ENCODE results near the gene VPS26A. TPM values are rescaled to one million over a fixed set of nuclear protein-coding genes. Genes with fewer than 3 reads are reported as not detected.

The VPS26A gene
- total RNA-seq, 2 donors from 2014 or later, result 29.5 to 46.3 TPM

- Histone ChIP-seq H3K27me3 (replicated peaks; ENCODE audit: insufficient read depth) (no peaks in the 10 kb centered on the region), H3K36me3 (no peaks in the 10 kb centered on the region), H3K9me3 (no peaks in the 10 kb centered on the region), H3K4me1 (ENCODE audit: control insufficient read depth in 1 of 2, low read depth in 2 of 2) (no peaks in the 10 kb centered on the region), H3K27ac (no peak overlapping the region), H3K4me3 (no peak overlapping the region)
- TF ChIP-seq, protein P1, sequence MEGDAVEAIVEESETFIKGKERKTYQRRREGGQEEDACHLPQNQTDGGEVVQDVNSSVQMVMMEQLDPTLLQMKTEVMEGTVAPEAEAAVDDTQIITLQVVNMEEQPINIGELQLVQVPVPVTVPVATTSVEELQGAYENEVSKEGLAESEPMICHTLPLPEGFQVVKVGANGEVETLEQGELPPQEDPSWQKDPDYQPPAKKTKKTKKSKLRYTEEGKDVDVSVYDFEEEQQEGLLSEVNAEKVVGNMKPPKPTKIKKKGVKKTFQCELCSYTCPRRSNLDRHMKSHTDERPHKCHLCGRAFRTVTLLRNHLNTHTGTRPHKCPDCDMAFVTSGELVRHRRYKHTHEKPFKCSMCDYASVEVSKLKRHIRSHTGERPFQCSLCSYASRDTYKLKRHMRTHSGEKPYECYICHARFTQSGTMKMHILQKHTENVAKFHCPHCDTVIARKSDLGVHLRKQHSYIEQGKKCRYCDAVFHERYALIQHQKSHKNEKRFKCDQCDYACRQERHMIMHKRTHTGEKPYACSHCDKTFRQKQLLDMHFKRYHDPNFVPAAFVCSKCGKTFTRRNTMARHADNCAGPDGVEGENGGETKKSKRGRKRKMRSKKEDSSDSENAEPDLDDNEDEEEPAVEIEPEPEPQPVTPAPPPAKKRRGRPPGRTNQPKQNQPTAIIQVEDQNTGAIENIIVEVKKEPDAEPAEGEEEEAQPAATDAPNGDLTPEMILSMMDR (IDR thresholded peaks at IDR 0.05), result no peak
- DNase-seq (ENCODE audit: low spot score) (no peak), ATAC-seq (ENCODE audit: insufficient number of reproducible peaks, low FRiP score, low read depth) (no peak)
Observed at GRCh38 chr10:69217119-69217754, 93.3 kb downstream of the VPS26A start.

DNA sequence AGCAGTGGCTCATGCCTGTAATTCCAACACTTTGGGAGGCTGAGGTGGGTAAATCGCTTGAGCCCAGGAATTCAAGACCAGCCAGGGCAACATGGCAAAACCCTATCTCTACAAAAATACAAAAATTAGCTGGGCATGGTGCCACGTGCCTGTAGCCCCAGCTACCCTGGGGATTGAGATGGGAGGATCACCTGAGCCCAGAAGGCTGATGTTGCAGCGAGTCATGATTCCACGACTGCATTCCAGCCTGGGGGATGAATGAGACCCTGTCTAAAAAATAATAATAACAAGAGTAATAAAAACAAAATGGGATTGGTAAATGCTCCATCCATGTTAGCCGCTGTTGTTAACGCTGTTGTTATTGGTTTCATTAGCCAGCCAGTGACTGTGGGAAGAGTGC, 94.9 kb downstream of the VPS26A start:
- TF ChIP-seq, protein P1 (IDR thresholded peaks at IDR 0.05), result no peak
- no peaks in the 10 kb centered on the region for H3K9me3 ChIP-seq
- no peaks in the 10 kb centered on the region for H3K4me1 ChIP-seq (ENCODE audit: control insufficient read depth in 1 of 2, low read depth in 2 of 2)
- H3K36me3 ChIP-seq, result no peaks in the 10 kb centered on the region
- H3K4me3 ChIP-seq, result no peak overlapping the region
- H3K27me3 ChIP-seq (replicated peaks; ENCODE audit: insufficient read depth), result no peaks in the 10 kb centered on the region
- no peak overlapping the region for H3K27ac ChIP-seq
- ATAC-seq (ENCODE audit: insufficient number of reproducible peaks, low FRiP score, low read depth) (no peak), DNase-seq (ENCODE audit: low spot score) (no peak)

GRCh38 chr10:69220041-69220451, 96.1 kb downstream of the VPS26A start, which contains the start of gene HKDC1:
TSS of gene HKDC1 (plus strand) at chr10:69220332. CDS start at chr10:69220436, 104 bp downstream.
- no peaks in the 10 kb centered on the region for H3K36me3 ChIP-seq
- no peaks in the 10 kb centered on the region for H3K9me3 ChIP-seq
- TF ChIP-seq, protein P1 (IDR thresholded peaks at IDR 0.05), result no peak
- no peak within 1 kb of the TSS for H3K4me3 ChIP-seq
- DNase-seq (ENCODE audit: low spot score) (no peak), ATAC-seq (ENCODE audit: insufficient number of reproducible peaks, low FRiP score, low read depth) (no peak)
- no peak within 1 kb of the TSS for H3K27ac ChIP-seq
- H3K4me1 ChIP-seq (ENCODE audit: control insufficient read depth in 1 of 2, low read depth in 2 of 2), result no peaks in the 10 kb centered on the region
- no peaks in the 10 kb centered on the region for H3K27me3 ChIP-seq (replicated peaks; ENCODE audit: insufficient read depth)

- Histone ChIP-seq H3K36me3 (no peaks in the 10 kb centered on the region), H3K27ac (no peak overlapping the region), H3K4me1 (ENCODE audit: control insufficient read depth in 1 of 2, low read depth in 2 of 2) (no peaks in the 10 kb centered on the region), H3K27me3 (replicated peaks; ENCODE audit: insufficient read depth) (no peaks in the 10 kb centered on the region), H3K4me3 (no peak overlapping the region), H3K9me3 (no peaks in the 10 kb centered on the region)
- DNase-seq (ENCODE audit: low spot score), result no peak
- no peak for ATAC-seq (ENCODE audit: insufficient number of reproducible peaks, low FRiP score, low read depth)
- TF ChIP-seq, protein P1 (IDR thresholded peaks at IDR 0.05), result no peak
Observed at GRCh38 chr10:69220507-69220906, 96.5 kb downstream of the VPS26A start.

Other genes starting within 250 kb of the VPS26A start
- 10 to 100 TPM; 30.6 to 33.9 TPM for gene DDX50, start 222.9 kb upstream of the VPS26A start, total RNA-seq
- gene DDX21, start 168.0 kb upstream of the VPS26A start, total RNA-seq, result 100 to 1,000 TPM in 1 of 2 donors, 10 to 100 TPM in 1; 32.1 to 122 TPM
- gene KIFBP, start 135.4 kb upstream of the VPS26A start, total RNA-seq, result 10 to 100 TPM; 31.3 to 45.1 TPM
- gene SRGN, start 36.1 kb upstream of the VPS26A start, total RNA-seq, result 100 to 1,000 TPM; 200 to 227 TPM
- 10 to 100 TPM; 30.7 to 55.1 TPM for gene SUPV3L1, start 56.1 kb downstream of the VPS26A start, total RNA-seq
- under 1 TPM in 1 of 2 donors, not detected in 1; 0.14 TPM for gene HKDC1, start 96.2 kb downstream of the VPS26A start, total RNA-seq
- 100 to 1,000 TPM; 150 to 158 TPM for gene HK1, start 154.3 kb downstream of the VPS26A start, total RNA-seq

Measured in thoracic aorta (tissue), 2 donors.